Measurements from ENCODE around the gene HINT3. TPM values are rescaled to one million over a fixed set of nuclear protein-coding genes. Genes with fewer than 3 reads are reported as not detected.

The HINT3 gene
- total RNA-seq, 2 experiments from 2014 or later, result 10.4 TPM

DNA sequence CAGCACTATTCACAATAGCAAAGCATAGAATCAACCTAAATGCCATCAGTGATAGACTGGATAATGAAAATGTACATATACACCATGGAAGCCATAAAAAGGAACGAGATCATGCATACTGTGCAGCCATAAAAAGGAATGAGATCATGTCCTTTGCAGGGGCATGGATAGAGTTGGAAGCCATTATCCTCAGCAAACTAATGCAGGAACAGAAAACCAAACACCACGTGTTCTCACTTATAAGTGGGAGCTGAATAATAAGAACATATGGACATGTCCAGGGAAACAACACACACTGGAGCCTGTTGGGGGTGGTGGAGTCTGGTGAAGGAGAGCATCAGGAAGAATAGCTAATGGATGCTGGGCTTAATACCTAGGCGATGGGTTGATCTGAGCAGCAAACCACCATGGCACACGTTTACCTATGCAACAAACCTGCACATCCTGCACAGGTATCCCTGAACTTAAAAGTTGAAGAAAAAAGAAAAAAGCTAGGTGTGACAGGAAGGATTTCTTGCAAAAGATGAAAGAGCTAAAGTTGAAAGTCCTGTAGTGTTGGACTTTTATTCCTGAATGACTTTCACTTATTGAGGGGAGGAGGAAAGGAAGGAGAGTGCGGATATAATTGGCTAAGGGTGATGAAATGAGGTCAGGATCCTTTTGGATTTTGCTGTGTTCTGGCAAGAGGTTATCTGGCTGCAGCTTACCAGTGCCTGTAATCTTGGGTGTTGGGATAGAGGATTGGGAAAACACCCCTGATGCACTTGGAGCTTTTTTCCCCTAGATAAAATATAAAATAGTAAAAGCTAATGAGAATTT, 38.3 kb downstream of the HINT3 start:
- H3K9me3 ChIP-seq (ENCODE audit: control insufficient read depth in 1 of 2, insufficient read depth in 1 of 2, low read length in 2 of 2), result no peaks in the 10 kb centered on the region
- Mint-ChIP-seq H3K9me3 (no peaks in the 10 kb centered on the region), H3K27me3 (no peaks in the 10 kb centered on the region), H3K4me1 (ENCODE audit: low read depth) (peaks cover 32% of the 10 kb centered on the region), H3K36me3 (ENCODE audit: low read depth) (peaks cover 26% of the 10 kb centered on the region), H3K27ac (no peak overlapping the region), H3K4me3 (no peak overlapping the region)
- DNase-seq (no peak), ATAC-seq (ENCODE audit: poor library complexity) (no peak)
- ChIA-PET POLR2A (interaction anchor here (0.9 to 2.3 kb wide), 3 partner anchors 8 to 39 kb away, joined by 3 to 18 read pairs (median 3); partner anchors contain the start of gene TRMT11), CTCF (interaction anchor here (0.9 to 1.8 kb wide), 5 partner anchors 14 to 1520 kb away, joined by 3 to 7 read pairs (median 4); partner anchors contain the start of gene HINT3)
- TF ChIP-seq, protein P1, sequence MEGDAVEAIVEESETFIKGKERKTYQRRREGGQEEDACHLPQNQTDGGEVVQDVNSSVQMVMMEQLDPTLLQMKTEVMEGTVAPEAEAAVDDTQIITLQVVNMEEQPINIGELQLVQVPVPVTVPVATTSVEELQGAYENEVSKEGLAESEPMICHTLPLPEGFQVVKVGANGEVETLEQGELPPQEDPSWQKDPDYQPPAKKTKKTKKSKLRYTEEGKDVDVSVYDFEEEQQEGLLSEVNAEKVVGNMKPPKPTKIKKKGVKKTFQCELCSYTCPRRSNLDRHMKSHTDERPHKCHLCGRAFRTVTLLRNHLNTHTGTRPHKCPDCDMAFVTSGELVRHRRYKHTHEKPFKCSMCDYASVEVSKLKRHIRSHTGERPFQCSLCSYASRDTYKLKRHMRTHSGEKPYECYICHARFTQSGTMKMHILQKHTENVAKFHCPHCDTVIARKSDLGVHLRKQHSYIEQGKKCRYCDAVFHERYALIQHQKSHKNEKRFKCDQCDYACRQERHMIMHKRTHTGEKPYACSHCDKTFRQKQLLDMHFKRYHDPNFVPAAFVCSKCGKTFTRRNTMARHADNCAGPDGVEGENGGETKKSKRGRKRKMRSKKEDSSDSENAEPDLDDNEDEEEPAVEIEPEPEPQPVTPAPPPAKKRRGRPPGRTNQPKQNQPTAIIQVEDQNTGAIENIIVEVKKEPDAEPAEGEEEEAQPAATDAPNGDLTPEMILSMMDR (IDR thresholded peaks at IDR 0.05), result no peak
- intact Hi-C loops (cut with DNase I, micrococcal nuclease), result loop anchor here (5.0 to 10.0 kb wide), 3 partner anchors 177 to 1540 kb away; no protein-coding TSS in a partner anchor
- peaks cover 11% of the 10 kb centered on the region for H3K36me3 ChIP-seq (ENCODE audit: insufficient read depth, low read length)
- H3K27me3 ChIP-seq (ENCODE audit: control insufficient read depth in 1 of 2, insufficient read depth in 2 of 2, low read length in 2 of 2), result no peaks in the 10 kb centered on the region
- H3K27ac ChIP-seq (ENCODE audit: low read depth in 1 of 2, low read length in 2 of 2), result no peak overlapping the region
- no peak overlapping the region for H3K4me3 ChIP-seq (ENCODE audit: low read length)
- no peaks in the 10 kb centered on the region for H3K4me1 ChIP-seq (ENCODE audit: insufficient read depth, low read length)

DNA sequence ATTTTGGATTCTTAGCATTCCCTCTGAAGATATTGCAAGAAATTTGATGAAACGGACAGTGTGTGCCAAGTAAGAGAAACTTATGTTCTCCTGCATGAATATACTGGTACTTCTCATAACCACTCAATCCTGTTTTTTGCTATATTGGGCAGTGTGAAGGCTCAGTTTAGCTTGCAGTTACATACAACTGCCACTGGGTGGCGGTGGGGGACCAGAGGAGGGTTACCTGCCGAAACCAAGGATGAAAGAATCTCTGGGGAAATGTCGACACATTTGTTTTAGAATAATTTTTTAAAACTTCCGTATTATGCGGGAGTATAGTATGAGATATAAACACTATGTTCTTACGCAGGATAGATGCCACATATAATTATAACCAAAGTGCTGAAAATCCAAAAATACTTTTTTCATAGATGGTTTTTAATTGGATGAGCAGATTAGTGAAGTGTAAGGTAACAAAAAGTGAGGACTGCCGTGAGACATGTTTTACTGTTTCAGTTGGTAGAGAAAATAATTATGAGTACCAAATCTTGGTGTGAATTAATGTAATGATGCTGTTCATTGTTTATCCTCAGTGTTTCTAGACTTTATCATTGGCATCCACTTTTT, 39.5 kb downstream of the HINT3 start:
- peaks cover 32% of the 10 kb centered on the region for H3K4me1 Mint-ChIP-seq (ENCODE audit: low read depth)
- peak overlapping the region; percentile 28 for H3K4me3 ChIP-seq (ENCODE audit: low read length)
- no peak overlapping the region for H3K27ac ChIP-seq (ENCODE audit: low read depth in 1 of 2, low read length in 2 of 2)
- H3K9me3 ChIP-seq (ENCODE audit: control insufficient read depth in 1 of 2, insufficient read depth in 1 of 2, low read length in 2 of 2), result no peaks in the 10 kb centered on the region
- H3K27ac Mint-ChIP-seq, result no peak overlapping the region
- H3K9me3 Mint-ChIP-seq, result no peaks in the 10 kb centered on the region
- intact Hi-C loops (cut with DNase I, micrococcal nuclease), result loop anchor here (1.0 to 10.0 kb wide), 5 partner anchors 10 to 1543 kb away; partner anchors contain the start of gene TRMT11 (in 1 of the 2)
- peaks cover 38% of the 10 kb centered on the region for H3K36me3 Mint-ChIP-seq (ENCODE audit: low read depth)
- TF ChIP-seq, protein P1 (IDR thresholded peaks at IDR 0.05), result peak; percentile 99
- ATAC-seq (ENCODE audit: poor library complexity) (peak; percentile 99), DNase-seq (peak; percentile 52 to 87 (median 64))
- H3K27me3 ChIP-seq (ENCODE audit: control insufficient read depth in 1 of 2, insufficient read depth in 2 of 2, low read length in 2 of 2), result no peaks in the 10 kb centered on the region
- H3K27me3 Mint-ChIP-seq, result no peaks in the 10 kb centered on the region
- H3K4me3 Mint-ChIP-seq, result peak overlapping the region; percentile 71
- H3K4me1 ChIP-seq (ENCODE audit: insufficient read depth, low read length), result no peaks in the 10 kb centered on the region
- ChIA-PET CTCF (interaction anchor here (0.7 to 2.1 kb wide), 13 partner anchors 9 to 1521 kb away, joined by 3 to 18 read pairs (median 4); partner anchors contain the start of genes HINT3, NCOA7 and TRMT11), POLR2A (interaction anchor here (1.1 to 2.3 kb wide), 2 partner anchors 10 to 40 kb away, joined by 3 to 18 read pairs; partner anchors contain the start of gene TRMT11)
- peaks cover 18% of the 10 kb centered on the region for H3K36me3 ChIP-seq (ENCODE audit: insufficient read depth, low read length)

DNA sequence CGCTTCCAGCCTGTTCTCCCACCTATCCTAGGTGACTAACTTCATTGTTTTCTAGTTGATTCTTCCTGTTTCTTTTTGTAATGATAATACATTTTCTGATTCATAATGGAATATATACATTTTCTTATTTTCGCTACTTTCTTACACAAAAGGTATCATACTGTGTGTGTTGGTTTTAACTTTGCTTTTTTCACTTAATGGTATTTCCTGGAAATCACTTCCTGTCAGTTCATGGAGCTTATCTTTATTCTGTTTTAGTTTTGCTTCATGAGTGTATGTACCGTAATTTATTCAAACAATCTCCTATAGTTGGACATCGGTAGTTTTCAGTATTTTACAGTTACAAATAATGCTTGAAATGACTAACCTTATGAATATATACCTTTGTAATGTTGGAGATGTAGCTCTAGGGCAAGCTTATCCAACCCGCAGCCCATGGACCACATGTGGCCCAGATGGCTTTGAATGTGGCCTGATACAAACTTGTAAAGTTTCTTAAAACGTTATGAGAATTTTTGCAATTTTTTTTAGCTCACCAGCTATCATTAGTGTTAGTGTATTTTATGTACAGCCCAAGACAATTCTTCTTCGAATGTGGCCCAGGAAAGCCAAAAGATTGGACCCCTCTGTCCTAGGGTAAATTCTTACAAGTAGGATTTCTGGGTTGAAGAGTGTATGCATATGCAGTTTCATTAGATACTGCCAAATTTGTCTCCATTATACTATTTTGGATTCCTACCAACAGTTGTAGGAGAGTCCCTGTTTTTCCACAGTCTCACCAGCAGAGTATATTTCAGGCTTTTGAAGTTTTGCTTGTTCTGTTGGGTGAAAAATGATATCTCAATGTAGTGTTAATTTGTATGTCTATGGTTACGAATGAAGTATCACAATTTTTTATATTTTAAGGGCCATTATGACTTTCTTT, 46.4 kb downstream of the HINT3 start:
- no peak for ATAC-seq (ENCODE audit: poor library complexity)
- Histone ChIP-seq H3K36me3 (ENCODE audit: insufficient read depth, low read length) (peaks cover 29% of the 10 kb centered on the region), H3K4me1 (ENCODE audit: insufficient read depth, low read length) (no peaks in the 10 kb centered on the region), H3K27me3 (ENCODE audit: control insufficient read depth in 1 of 2, insufficient read depth in 2 of 2, low read length in 2 of 2) (no peaks in the 10 kb centered on the region), H3K4me3 (ENCODE audit: low read length) (no peak overlapping the region), H3K9me3 (ENCODE audit: control insufficient read depth in 1 of 2, insufficient read depth in 1 of 2, low read length in 2 of 2) (no peaks in the 10 kb centered on the region), H3K27ac (ENCODE audit: low read depth in 1 of 2, low read length in 2 of 2) (no peak overlapping the region)
- no peaks in the 10 kb centered on the region for H3K27me3 Mint-ChIP-seq
- ChIA-PET POLR2A (interaction anchor here (1.3 to 1.9 kb wide), 3 partner anchors 16 to 213 kb away, joined by 4 to 9 read pairs (median 7); partner anchors contain the start of genes NCOA7 and TRMT11), CTCF (no interaction called here)
- no peaks in the 10 kb centered on the region for H3K9me3 Mint-ChIP-seq
- H3K4me1 Mint-ChIP-seq (ENCODE audit: low read depth), result peaks cover 11% of the 10 kb centered on the region
- H3K4me3 Mint-ChIP-seq, result no peak overlapping the region
- TF ChIP-seq, protein P1 (IDR thresholded peaks at IDR 0.05), result no peak
- H3K27ac Mint-ChIP-seq, result no peak overlapping the region
- no peak for DNase-seq
- intact Hi-C loops (cut with DNase I, micrococcal nuclease), result no loop called here
- H3K36me3 Mint-ChIP-seq (ENCODE audit: low read depth), result peaks cover 88% of the 10 kb centered on the region

Measured in CD4-positive, alpha-beta T cell (primary cell).